Pons (tissue), 1 donor: ENCODE data around the gene LARP4B.
"Not testable (repeated sequence)": the region's sequence is repeated elsewhere in the genome, so short reads cannot be mapped to it uniquely, and the experiment has no call there.

Source experiments
- DNase-seq: peaks from one replicate; pipeline ENCODE4 v3.0.0-alpha.2; 2016; ENCODE audit warnings: low spot score

Gene LARP4B

GRCh38 chr10:770048-770712 is 161.3 kb downstream of the LARP4B start:
- not testable (repeated sequence) for DNase-seq

- no peak for DNase-seq
These were observed 163.7 kb downstream of the LARP4B start for GRCh38 chr10:767794-768193.

GRCh38 chr10:767211-767610 is 164.3 kb downstream of the LARP4B start:
- DNase-seq: no peak

- no peak for DNase-seq
These were observed 170.1 kb downstream of the LARP4B start for GRCh38 chr10:761376-761775.

GRCh38 chr10:760622-761021 is 170.9 kb downstream of the LARP4B start:
- DNase-seq: no peak

GRCh38 chr10:759898-760477 is 171.5 kb downstream of the LARP4B start:
- DNase-seq: no peak
